A549 (cell line): ENCODE data around the gene DAZAP1.

Experiments used
- CTCF ChIP-seq: fragments of >200 bp; sonication (Bioruptor Twin); formaldehyde crosslinking; IDR thresholded peaks from 3 replicates; pipeline ENCODE4 v1.5.1; 2016
- EP300 ChIP-seq, 2 experiments: fragments of >200 bp; sonication (Bioruptor Twin); formaldehyde crosslinking; IDR thresholded peaks; 2 replicates in 1 of 2; 3 replicates in 1 of 2; pipeline ENCODE4 v1.6.1; 2016 to 2017
- JUN ChIP-seq, 2 experiments: fragments of >200 bp; sonication (Bioruptor Twin); formaldehyde crosslinking; IDR thresholded peaks; 2 replicates in 1 of 2; 3 replicates in 1 of 2; pipeline ENCODE4 v1.6.1; 2016 to 2017
- MAFK ChIP-seq: fragments of 450-650 bp; IDR thresholded peaks from 2 replicates; pipeline ENCODE4 v1.6.1; 2014; ENCODE audit not compliant: partially characterized antibody
- NR3C1 ChIP-seq: fragments of >200 bp; sonication (Bioruptor Twin); formaldehyde crosslinking; IDR thresholded peaks from 3 replicates; pipeline ENCODE4 v1.6.1; 2017
- POLR2A ChIP-seq: IDR thresholded peaks from 2 replicates; pipeline ENCODE4 v1.6.1; 2012; ENCODE audit warnings: mild to moderate bottlenecking, low read length
- RFX5 ChIP-seq: fragments of 450-650 bp; IDR thresholded peaks from 2 replicates; pipeline ENCODE4 v1.7.1; 2014; ENCODE audit warnings: antibody characterized with exemption, mild to moderate bottlenecking, moderate library complexity

GRCh38 chr19:1420590-1420989 is 13.2 kb downstream of the DAZAP1 start:
- TF ChIP-seq RFX5, result no peak
- no peak for TF ChIP-seq MAFK
- no peak for TF ChIP-seq NR3C1
- TF ChIP-seq JUN (IDR thresholded peaks at IDR 0.05), result no peak
- no peak for TF ChIP-seq CTCF
- no peak for TF ChIP-seq EP300 (IDR thresholded peaks at IDR 0.05)
- TF ChIP-seq POLR2A, result no peak
